ENCODE data around the gene UBTD1. TPM values are rescaled to one million over a fixed set of nuclear protein-coding genes. Genes with fewer than 3 reads are reported as not detected.
"Not testable (repeated sequence)": the region's sequence is repeated elsewhere in the genome, so short reads cannot be mapped to it uniquely, and the experiment has no call there.

Gene UBTD1
- polyA plus RNA-seq, 1 donor = 6.5 TPM

DNA sequence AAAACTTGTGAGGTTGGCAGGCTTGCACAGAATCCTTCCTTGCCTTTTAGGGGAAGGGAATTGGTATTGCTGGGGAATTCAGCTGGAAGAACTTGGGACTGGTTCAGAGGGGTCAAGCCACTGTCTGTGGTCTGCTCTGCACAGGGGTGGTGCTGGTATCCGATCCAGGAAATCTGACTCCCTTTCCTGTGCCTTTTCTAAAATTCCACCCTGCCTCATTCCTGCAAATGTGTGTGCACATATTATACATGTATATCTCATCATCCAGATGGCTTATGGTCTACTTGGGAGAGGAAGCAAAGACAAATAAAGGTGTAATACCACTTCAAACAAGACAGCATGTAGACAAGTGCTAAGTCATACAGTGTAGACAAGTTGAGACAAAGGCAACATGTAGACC, 14.3 kb downstream of the UBTD1 start:
- DNase-seq = no peak

DNA sequence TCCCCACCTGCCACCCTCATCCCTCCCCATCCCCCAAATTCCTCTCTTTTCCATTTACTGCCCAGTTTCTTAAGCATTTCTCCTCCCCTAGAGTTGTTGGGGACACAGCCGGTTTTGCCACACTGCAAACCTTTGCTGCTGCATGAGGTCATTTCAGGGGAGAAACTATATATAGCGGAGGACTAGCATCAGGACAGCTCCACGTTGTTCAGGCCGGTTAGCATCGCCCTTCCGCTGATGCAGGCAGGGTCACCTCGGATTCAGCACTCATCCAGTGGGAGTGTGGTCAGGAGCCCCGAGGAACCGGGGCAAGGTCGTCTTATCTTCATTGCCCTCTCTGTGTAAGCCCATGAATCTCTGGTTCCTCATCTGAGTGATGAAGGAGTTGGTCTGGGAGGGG, 15.6 kb downstream of the UBTD1 start:
- DNase-seq = no peak

DNA sequence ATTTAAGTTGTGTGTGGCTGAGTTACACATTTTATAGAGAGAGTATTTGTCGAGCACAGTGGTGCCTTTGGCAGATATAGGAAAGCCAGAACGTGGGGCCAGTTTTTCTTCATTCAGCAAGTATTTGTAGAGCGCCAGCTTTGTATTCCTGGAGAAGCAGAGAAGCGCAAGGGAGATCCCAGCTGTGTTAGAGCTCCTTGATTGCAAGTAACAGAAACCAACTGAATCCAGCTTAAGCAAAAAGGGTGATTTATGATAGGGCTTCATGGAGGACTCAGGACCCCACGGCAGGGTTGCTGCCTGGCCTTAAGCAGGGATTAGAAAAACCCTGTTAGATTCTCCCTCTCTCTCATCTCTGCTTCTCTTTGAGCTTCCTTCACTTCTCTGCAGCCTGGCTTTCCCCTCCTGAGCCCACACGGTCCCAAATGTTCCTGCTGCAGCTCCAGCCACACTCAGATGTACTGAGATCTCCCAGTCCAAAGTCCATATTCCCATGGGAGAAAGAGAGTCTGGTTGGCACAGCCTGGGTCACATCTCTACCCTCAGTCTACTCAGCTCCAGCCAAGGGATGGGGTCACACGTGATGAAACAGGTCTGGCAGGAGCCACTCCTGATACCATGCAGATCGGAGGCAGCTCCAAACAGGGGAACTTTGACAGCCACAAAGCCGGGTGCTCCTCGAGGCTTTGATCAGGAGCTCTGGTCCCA, 16.7 kb downstream of the UBTD1 start:
- DNase-seq = no peak

DNA sequence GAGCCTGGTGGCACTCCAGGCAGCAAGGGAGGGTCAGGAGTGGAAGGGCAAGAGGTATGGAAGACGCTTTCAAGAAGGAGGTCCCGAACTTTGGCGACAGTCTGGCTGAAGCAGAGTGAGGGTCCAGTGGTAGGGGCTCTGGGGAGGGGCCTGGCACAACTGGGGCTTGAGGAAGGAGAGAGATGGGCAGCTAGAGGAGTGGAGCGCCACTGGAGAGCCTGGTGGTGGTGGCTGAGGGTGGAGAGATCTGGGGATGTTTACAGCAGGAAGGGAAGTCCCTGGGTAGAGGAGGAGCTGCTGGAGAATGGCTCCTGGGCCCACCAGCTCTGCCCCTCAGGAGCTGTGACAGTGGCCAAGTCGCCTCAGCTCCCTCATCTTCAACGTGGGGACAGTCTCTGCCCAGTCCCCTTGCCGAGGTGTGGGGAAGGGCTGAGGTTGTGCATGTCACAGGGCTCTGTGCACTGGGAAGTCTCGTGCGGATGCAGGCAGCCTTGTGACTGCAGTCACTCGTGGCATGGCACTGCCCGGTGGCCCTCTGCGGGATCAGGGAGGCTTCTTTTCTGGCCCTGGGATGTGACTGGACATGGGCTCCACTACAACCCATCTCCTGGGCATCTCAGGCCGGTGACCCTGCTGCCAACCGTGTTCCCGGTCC, 18.5 kb downstream of the UBTD1 start:
- no peak for DNase-seq

DNA sequence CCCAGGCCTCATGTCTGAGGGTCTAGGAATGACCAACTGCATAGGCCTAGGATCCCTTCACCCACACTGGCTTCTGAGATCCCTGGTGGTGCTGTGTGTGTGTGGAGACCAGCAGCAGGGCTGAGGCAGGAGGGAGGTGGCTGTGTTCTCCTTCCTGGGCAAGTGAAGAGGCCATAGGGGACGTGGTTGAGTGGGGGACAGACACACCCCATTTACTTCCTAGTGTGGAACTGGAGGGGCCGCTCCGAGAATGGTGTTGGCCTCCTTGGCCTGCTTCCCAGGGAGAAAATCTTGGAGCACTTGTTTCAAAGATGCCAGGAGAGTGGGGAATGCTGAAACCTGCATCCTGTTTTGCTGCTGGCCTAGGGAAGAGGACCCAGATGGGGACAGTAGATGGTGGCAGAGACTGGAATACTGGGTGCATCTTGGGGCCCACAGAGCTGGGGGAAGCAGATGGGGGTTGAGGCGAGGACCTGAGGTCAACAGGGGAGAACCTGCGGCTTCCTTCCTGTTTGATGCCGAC, 19.1 kb downstream of the UBTD1 start:
- DNase-seq = no peak

DNA sequence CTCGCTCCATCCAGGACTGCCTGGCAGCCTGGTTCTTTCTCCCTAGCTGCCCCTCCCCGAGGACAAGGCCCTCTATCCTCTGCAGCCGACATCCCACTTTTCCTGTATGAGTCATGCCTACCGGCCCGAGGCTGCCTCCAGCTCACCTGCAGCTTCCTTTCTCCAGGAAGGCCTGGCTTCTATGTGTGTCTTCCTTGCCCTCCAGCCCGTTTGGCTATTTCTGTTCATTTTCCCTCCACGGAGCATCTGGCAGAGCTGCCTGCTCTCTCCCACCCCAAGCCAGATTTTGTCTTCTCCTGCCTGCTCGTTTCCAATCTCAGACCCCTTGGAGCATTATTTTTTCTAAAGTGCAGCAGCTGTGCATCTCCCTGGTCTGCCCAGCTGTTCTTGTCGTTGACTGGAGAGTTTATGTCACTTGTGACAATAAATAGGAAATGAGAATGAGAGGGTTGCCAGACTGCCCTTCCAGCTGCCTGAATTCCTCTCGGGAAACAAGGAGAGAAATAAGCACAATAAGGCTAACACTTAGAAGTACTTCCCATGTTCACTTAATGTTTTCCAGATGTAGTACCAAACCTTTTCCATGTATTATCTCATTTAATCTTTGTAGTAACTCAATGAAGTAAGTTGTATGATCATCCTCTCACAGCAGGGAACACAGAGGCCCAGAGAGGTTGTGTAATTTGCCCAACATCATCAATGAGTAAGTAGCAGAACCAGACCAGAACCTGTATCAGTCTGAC, 19.7 kb downstream of the UBTD1 start:
- DNase-seq = no peak

DNA sequence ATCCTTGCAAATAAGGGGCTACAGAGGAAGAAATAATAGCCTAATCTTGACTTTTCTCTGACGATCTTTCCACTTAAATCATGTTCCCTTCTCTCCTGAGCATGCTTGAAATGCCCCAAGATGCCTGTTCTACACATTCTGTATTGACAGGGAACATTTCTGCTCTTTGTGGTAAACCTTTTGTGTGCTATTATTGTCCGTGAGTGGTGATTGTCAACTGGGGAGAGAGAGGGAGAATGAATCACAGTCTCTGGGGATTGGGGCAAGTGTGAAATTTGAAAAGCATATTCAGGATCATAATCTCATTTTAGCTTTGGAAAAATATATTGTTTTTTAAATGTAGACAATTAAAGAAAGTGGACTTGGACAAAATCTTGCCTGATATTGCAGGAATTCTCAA, 20.6 kb downstream of the UBTD1 start:
- DNase-seq = no peak

DNA sequence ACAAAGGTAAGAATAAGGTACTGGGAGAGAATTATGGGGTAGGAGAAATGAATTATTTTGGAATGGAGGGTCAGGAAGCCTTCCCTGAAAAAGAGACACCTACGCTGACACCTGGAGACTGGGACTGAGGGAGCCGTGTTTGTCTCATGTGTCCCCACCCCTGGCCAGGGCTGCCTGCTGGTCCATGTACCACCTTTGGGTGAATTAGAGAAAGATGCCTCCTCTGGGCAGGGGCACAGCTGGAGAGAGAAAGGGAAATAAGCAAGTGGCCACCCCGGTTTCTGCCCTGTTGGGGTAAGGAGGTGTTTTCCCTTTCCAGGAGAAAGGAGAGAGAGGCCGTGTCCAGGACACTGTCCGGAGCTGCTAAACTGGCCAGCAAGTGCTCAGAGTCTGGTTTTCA, 21.8 kb downstream of the UBTD1 start:
- no peak for DNase-seq

DNA sequence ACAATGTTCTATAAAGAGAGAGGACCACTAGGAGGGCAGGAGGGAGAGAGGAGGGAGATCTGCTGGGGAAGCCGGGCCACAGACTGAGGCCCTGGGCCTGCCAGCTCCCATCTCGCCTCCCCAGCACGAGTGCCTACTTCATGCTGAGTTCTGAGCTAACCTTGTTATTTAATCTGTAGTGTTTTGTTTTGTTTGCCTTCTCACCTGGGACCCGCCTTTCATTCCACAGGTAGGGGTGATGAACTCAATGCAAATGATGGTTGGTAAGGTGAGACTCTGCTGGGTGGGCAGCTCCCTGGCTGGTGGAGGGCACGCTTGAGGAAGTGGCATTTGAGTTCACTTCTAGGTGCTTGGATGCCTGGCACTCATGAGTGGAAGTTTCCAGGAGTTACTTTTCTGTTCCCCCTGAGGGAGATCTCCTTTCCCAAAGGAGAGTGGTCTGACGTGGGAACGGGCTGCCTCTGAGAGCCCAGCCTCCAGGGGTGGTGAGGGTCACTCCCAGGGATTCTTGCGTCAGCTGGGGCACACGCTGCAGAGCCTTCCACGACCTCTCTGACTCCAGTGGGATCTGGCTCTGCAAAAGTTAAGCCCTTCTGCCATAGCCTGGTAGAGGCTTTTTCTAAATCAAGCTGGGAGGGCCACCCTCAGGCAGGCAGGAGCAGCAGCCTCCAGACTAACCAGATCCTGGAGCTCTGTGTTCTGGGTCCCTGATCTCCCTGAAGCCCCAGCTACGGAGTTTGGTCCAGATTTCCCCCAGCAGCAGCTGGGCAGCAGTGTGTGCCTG, 22.4 kb downstream of the UBTD1 start:
- no peak for DNase-seq

DNA sequence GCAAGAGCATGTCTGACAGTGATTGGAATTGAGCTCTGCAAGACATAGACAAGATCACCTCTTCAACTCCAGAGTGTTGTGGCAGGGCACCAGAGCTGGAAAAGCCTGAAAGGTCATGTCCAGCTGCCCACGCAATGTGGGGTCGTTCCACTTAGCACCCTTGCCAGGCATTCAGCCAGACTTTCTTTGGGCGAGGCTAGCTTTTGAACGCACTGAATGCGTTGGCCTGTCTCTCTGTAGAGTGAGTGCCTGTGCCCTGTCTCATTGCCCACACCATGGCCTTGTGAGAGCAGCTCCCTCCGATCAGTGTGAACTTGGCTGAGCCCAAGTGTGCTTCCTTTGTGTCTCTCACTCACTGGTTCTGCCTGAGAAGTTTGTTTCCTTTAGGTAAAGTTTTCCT, 23.3 kb downstream of the UBTD1 start:
- DNase-seq = no peak

DNA sequence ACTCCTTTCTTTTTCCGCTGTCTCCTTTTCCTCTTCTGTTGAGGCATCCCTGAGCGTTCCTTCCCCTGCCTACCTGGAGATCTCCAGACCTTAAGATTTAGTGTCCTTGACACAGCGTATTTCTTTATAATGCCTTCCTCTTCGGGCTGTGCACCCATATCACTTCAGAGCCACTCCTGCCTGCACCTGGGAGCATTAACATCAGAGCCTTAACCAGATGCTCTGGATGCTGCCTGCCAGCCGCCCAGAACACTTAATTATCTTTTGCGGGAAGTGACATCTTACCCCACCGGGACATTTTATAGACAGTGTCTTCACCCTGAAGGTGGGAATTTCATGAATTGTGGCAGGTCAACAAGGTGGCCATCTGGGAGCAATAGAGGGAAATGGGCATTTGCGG, 24.2 kb downstream of the UBTD1 start:
- no peak for DNase-seq

DNA sequence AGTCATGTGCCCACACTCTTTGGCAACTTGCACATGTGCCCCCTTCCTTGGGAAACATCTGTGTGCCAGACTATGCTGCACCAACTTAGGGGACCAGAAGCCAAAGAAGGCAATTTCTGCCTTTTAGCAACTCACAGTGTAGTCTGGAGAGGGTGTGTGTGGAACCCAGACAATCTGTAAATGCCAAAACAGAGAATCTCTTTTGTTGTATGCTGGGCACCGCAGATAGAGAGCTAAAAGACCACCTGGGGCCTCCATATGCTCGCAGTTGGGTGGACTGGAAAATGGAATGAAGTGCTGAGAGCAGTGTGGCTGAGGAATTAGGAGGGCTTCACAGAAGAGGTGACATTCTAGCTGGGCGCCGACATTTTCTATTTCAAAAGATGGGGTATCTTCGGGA, 26.4 kb downstream of the UBTD1 start:
- DNase-seq = no peak

DNA sequence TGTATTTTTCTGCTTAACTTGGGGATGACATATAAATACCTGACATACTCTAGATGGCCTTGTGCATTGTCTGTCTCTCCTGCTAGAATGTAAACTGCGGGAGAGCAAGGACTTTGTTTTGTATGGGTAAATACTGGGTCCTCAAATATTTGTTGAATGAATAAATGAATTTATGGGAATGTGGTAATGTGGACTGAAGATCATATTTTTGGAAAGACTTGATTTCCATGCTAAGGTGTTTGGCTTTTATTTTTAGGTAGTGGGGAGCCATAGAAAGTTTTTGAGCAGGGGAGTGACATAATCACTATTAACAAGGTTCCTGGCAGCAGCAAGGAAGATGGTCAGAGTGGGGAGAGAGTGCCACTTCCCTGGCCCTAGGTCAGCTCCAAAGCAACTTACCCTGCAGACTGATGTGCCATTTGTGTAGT, 27.0 kb downstream of the UBTD1 start:
- DNase-seq = no peak

DNA sequence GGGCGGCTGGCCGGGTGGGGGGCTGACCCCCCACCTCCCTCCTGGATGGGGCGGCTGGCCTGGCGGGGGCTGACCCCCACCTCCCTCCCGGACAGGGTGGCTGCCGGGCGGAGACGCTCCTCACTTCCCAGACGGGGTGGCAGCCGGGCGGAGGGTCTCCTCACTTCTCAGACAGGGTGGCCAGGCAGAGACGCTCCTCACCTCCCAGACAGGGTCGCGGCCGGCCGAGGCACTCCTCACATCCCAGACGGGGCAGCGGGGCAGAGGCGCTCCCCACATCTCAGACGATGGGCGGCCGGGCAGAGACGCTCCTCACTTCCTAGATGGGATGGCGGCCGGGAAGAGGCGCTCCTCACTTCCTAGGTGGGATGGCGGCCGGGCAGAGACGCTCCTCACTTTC, 30.2 kb downstream of the UBTD1 start:
- not testable (repeated sequence) for DNase-seq

DNA sequence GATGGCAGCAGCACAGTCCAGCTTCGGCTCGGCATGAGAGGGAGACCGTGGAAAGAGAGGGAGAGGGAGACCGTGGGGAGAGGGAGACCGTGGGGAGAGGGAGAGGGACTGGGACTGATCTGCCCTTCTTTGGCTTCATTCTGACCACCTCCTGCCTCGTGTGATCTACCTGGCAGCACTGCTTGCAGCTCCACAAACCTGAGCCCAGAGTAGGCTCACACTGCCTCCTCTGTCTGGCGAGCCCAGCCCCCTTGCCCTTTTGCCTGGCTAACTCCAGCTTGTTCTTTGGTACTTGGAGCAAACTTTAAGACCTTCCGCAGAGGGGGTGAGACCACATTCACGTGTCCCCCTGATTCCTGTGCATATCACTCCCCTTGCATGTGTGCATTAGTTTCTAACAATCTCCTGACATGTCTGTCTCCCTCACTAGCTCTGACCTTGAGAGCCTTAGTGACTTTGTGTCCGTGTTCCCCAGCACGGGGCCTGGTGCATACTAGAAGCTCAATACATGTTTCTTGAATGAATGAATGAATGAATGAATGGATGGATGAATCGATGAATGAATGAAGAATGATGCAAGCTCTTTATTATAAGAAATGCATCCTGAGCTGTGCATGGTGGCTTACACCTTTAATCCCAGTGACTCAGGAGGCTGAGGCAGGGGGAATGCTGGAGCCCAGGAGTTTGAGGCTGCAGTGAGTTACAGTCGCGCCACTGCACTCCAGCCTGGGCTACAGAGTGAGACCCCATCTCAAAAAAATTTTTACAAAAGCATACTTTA, 31.2 kb downstream of the UBTD1 start:
- DNase-seq = no peak

DNA sequence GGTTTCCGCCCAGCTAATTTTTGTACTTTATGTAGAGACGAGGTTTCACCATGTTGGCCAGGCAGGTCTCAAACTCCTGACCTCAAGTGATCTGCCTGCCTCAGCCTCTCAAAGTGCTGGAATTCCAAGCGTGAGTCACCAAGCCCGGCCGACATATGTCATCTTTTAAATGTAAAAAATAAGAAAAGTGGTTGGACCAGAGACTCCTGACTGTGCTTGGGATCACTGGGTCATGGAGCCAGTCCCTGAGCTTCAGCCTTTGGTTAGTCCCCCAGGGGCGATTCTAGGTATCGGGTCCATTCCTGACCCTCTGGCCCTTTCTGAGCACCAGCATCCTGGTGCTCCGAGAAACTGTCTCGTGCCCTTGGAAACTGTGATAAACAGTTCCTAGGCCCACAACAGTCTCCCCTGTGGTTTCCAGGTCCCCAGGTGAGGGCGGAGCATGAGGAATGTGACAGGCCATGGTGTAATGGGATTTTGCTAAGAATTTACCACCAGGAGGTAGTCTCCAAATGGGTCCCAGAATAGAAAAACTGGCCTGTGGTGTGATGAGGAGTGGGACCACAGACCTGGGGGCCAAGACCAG, 32.8 kb downstream of the UBTD1 start:
- DNase-seq = no peak

DNA sequence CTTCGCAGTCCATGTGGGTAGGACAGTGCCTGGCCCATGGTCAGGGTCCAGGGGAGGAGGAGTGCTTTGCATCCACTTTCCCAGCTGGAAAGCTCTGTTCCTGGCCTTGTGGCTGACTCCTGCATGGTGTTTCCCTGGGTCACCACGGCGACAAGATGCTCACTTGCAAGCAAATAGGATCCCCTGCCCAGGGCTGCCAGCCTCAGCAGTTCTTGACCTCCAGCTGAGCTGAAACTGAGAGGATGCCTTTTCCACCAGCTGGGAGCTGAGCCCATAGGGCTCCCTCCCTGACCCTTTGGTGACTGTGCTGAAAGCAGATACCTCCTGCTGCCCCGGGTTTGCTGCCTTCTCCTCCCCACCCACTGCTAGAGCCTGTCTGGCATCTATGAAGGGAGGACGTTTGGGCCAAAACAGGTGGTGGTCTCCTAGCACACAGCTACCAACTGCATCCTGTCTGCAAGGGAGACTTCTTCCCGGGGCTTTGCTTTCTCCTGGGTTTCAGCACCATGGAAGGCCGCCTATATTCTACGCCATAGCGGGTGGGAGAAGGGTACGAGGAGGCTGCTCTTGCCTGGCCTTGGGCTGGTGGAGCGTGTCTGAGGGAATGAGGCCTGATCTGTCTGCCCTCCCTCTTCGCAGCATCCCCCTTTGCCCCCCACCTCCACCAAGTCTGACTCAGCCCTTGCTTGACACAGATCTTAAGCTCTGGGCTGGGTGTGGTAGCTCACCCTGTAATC, 34.4 kb downstream of the UBTD1 start:
- peak; percentile 74 for DNase-seq

DNA sequence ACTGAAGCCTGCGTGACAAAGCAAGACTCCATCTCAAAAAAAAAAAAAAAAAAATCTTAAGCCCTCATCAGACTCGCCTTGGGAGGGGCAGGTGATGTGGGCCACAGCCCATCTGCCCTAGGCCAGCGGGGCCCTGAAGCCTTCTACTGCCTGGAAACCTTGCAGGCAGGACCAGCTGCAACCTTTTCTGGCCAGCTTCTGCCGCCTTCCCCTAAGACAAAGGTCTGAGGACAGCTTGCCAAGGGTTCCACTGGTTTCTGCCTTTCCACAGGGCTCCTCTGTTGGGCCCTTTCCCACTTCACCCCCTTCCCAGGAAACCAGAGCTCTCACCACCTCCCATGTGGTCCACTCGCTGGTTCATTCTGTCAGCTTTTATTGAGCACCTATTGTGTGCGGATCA, 35.2 kb downstream of the UBTD1 start:
- no peak for DNase-seq

DNA sequence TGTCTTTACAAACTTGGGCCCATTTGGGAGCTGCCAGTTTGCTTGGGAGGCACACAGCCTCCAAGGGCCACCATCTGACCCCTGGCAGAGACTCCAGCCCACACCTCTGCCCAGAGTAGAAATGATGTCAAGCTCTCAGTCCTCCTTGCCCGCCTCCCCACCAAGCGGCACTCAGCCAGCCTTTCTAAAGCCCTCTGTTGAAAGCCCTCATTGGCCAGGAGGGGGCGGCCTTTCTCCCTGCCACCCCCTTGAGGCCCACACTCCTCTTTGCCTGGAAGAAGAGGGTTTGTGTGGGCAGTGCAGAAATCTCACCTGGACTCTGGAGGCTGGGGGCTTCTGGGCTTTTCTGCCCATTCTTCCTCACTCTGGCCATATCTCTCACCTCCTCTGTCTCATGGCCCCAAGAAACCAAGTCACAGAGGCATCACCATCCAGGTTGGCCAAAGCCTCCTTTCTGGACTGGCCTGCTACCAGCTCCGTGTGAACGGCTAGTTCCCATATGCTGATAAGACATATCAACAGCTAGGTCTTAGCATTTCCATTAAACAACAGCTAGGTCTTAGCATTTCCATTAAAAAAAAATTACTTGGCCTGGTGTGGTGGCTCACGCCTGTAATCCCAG, 36.1 kb downstream of the UBTD1 start:
- no peak for DNase-seq

All from left kidney (tissue), 2 donors.